Coronary artery (tissue), 2 donors: ENCODE measurements around the gene SERBP1.

Experiments
- DNase-seq: peaks from one replicate; pipeline ENCODE4 v3.0.0-alpha.2; 2017; ENCODE audit warnings: low spot score
- H3K27ac ChIP-seq, 2 donors: fragments of 200-600 bp; sonication (generic); one replicate each; pipeline ENCODE4 v1.5.1; 2016 to 2019
- H3K4me3 ChIP-seq: fragments of 200-600 bp; sonication (generic); 2 replicates; pipeline ENCODE4 v1.5.1; 2016; ENCODE audit warnings: mild to moderate bottlenecking, moderate library complexity
- CTCF ChIP-seq: fragments of 200-600 bp; sonication (generic); IDR thresholded peaks from one replicate; pipeline ENCODE4 v1.5.1; 2019; ENCODE audit warnings: antibody characterized with exemption

SERBP1 gene

GRCh38 chr1:67468066-67468718 is 38.0 kb upstream of the SERBP1 start:
- no peak overlapping the region for H3K27ac ChIP-seq
- DNase-seq = no peak
- no peak for TF ChIP-seq CTCF
- H3K4me3 ChIP-seq = no peak overlapping the region

- no peak for DNase-seq
- Histone ChIP-seq H3K4me3 (no peak overlapping the region), H3K27ac (no peak overlapping the region)
- TF ChIP-seq CTCF = no peak
These were observed 35.2 kb upstream of the SERBP1 start for GRCh38 chr1:67465375-67465774.

GRCh38 chr1:67464746-67465145 is 34.5 kb upstream of the SERBP1 start:
- TF ChIP-seq CTCF = no peak
- H3K4me3 ChIP-seq = no peak overlapping the region
- H3K27ac ChIP-seq = no peak overlapping the region
- DNase-seq = no peak

GRCh38 chr1:67464058-67464457 is 33.9 kb upstream of the SERBP1 start:
- Histone ChIP-seq H3K4me3 (no peak overlapping the region), H3K27ac (no peak overlapping the region)
- no peak for TF ChIP-seq CTCF
- no peak for DNase-seq

GRCh38 chr1:67463298-67463955 is 33.2 kb upstream of the SERBP1 start:
- no peak for DNase-seq
- Histone ChIP-seq H3K27ac (no peak overlapping the region), H3K4me3 (no peak overlapping the region)
- TF ChIP-seq CTCF = no peak

- Histone ChIP-seq H3K27ac (peak overlapping the region; percentile 60 to 73), H3K4me3 (peak overlapping the region; percentile 25)
- TF ChIP-seq CTCF = no peak
- DNase-seq = peak; percentile 78
These were observed 30.7 kb upstream of the SERBP1 start for GRCh38 chr1:67460676-67461500.
